ENCODE measurements around the gene SVOPL.

Gene SVOPL

GRCh38 chr7:138658889-138659288, 42.3 kb downstream of the SVOPL start:
- DNase-seq: no peak

GRCh38 chr7:138657854-138658386, 43.2 kb downstream of the SVOPL start:
- DNase-seq: no peak

- DNase-seq: no peak
Observed at GRCh38 chr7:138656952-138657351, 44.2 kb downstream of the SVOPL start.

DNA sequence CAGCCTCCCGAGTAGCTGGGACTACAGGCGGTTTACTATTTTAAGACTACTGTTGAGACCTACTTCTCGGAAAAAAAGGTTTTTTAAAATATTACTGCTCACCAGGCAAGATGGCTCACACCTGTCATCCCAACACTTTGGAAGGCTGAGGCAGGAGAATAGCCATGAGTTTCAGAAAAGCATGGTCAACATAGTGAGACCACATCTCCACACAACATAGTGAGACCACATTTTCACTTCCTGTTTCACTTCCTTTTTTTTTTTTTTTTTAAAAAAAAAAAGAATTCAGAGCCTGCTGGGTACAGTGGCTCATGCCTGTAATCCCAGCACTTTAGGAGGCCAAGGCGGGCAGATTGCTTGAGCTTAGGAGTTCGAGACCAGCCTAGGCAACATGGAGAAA, 46.5 kb downstream of the SVOPL start:
- DNase-seq: no peak

DNA sequence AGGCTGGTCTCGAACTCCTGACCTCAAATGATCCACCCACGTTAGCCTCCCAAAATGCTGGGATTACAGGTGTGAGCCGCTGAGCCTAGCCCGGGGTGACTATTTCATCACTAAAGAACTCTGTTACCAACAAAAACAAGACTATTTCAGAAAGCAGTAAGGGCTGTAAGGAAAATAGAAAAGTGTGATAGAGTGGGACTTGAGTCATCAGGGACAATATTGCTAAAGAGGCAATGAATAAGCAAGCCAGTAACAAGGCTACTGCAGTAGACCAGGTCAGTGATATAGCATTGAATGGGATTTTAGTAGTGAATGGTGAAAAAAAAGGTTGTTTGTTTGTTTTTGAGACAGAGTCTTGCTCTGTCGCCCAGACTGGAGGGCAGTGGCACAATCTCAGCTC, 51.7 kb downstream of the SVOPL start:
- no peak for DNase-seq

GRCh38 chr7:138645284-138645683, 55.9 kb downstream of the SVOPL start:
- DNase-seq: no peak

GRCh38 chr7:138632826-138633602, 68.1 kb downstream of the SVOPL start:
- no peak for DNase-seq

- no peak for DNase-seq
Observed at GRCh38 chr7:138632384-138632783, 68.8 kb downstream of the SVOPL start.

DNA sequence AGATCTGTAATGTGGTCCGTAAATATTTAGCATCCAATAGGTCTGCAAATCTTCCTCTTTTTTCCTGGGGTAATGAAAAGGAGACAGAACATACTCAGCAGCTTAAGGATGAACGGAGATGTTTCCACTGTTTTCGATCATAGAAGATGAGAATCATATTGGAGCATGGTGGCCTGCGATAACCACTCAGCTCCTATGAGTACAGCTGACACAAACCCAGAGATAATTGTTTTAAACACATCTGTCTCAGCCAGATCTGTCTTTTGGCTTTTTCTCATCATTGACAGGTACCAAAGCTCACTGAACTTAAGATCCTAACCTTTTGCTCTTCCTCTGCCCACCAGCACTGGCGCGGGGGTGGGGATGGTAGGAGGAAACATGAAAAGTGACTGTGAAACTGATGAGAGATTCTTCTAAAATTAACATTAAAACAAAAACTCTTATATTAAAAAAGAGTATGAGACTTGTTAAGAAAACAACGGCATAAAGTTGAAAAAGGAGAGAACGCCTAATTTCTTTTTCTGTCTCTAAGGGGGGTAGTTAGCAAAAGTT, 71.0 kb downstream of the SVOPL start:
- DNase-seq: no peak

- no peak for DNase-seq
Observed at GRCh38 chr7:138627361-138627760, 73.8 kb downstream of the SVOPL start.

DNA sequence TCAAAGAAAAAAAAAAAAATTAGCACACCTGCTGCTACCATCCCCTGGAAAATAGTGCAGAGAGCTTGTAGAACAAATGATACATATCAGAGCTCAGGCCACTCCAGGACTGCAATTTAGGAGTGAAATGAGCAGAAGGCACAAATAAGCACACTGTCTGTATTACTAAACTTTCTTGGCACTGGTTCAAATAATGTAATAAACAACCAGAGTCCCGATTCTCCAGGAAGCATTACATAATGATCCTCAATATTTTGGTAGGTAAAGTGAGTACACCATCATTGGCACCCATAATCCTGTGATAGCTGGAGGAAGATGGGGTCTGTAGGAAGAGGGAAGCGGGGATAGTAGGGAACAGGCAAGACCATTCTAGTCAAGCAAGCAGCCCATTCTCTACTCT, 74.3 kb downstream of the SVOPL start:
- DNase-seq: no peak

GRCh38 chr7:138625849-138626230, 75.3 kb downstream of the SVOPL start:
- peak; percentile 3 for DNase-seq

DNA sequence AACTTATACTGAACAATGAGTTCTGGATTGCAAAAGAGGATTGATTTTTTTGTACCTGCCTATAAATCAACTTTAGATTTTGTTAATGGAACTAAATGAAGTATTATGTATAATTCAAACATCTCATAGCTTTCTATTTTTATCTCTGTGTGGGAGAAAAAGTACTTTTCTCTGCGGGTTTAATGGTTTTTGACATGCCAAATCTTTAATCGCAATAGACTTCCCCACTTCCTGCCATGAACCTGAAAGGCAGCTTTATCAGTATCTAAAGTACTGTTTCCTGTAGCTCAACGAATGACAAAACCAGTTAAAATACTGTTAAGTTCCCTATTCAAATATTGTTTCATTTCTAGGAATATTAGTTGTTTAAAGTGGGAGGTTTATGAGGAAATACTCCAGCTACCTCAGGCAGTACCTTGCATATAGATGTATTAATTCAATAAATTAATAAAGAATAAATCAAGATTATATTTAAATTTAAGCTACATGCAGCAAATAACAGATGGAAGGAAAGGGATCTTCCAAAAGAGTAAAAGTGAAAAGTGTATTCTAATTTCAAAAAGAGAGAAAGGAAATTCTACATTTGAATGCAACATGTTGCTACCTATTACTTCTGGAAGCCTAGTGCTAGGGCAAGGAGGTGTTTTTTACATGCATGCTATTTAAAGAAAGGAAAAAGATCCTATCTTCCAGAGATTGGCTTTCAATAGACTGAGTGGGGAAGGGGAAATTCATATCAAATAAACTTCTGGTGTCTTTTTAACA, 75.9 kb downstream of the SVOPL start:
- no peak for DNase-seq

DNA sequence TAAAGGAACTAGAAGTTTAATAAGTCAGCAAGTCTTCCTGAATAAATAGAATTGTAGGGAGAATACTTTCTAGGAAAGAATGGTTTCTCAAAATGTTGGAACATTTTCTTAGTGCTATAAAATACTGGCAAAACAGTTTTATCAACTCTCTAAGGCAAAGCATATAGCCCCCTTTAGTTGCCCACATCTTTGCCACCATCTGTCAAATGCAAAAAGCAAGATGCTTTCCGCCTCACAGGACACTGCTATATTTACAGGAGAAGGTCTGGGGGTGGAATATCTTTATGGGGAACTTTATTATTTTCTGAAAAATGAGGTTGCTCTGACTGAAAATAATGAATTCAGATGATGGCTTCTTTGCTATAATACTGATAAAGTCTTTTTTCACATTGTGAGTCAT, 78.3 kb downstream of the SVOPL start:
- no peak for DNase-seq

DNA sequence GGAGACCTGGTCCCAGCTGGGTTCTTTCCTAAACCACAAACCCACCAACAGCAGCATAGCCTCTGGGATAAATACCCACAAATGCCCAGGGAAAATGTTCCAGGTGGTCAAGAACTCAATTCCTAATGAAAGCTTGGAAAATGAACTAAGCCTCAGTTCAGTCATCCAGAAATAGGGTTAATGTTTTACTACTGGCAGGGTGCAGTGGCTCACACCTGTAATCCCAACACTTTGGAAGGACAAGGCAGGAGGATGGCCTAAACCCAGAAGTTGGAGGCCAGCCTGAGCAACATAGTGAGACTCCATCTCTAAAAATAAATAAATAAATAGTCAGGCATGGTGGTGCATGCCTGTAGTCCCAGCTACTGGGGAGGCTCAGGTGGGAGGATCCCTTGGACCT, 82.2 kb downstream of the SVOPL start:
- no peak for DNase-seq

DNA sequence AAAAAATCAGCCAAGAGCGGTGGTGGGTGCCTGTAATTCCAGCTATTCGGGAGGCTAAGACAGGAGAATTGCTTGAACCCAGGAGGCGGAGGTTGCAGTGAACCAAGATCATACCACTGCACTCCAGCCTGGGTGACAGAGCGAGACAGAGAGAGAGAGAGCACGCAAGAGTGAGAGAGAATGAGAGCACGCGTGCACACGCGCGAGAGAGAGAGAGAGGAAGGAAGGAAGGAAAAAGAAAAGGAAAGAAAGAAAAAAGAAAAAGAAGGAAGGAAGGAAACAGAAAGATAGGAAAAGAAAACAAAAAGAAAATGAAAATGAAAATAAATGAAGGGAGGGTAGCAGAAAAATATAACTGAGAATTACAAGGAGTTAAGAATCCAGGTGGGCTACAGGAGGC, 82.7 kb downstream of the SVOPL start:
- no peak for DNase-seq

DNA sequence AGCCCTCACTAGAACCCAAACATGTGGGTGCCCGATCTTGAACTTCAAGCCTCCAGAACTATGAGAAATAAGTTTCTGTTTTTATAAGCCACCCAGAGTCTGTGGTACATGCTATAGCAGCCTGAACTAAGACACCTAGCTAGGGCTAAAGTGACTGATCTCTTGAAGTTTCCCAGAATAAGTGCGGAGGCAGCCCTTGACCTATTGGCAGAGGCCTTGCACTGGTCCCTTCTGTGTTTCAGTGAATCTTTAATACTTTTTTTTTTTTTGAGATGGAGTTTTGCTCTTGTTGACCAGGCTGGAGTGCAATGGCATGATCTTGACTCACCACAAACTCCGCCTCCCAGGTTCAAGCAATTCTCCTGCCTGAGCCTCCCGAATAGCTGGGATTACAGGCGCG, 85.1 kb downstream of the SVOPL start:
- no peak for DNase-seq

- DNase-seq: no peak
Observed at GRCh38 chr7:138613630-138614029, 87.5 kb downstream of the SVOPL start.

DNA sequence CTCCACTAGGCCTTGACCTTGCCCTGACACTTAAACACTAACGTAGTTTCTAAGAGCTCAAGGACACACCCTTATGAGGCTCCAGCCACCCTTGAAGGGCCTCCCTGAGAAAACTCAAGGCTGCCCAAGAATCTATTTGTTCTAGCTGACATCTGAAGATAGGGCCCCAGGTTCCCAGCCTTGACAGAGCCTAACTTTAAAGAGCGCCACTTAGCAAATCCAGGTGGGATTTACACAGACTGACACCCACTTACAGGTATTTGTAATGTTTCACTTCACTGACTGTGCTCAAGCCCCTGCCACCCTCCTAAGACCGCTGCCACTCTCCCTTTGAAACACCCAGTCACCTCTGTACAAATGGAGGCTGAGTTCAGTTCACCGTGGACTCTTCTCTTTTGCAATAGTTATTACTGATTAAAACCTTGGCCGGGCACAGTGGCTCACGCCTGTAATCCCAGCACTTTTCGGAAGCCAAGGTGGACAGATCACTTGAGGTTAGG, 90.4 kb downstream of the SVOPL start:
- DNase-seq: no peak

DNA sequence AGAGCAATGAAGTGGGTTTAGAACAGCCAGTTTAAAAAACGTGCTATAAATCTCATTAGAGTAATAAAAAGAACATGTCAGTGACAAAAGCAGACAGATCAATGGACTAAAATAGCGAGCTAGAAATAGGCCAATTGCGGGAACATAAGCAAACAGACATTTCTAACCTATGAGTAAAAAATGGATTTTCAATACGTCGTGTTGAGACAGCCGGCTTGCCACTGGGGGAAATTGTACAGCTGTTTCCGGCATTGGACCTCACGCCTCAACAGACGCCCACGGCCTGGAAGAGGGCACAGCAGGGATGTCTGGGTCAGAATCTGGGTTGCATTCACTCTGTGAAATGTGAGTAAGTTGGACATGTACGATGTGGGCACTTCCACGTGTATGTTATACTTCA, 92.9 kb downstream of the SVOPL start:
- no peak for DNase-seq

- no peak for DNase-seq
Observed at GRCh38 chr7:138607216-138608126, 93.7 kb downstream of the SVOPL start.

GRCh38 chr7:138606236-138606635, 94.9 kb downstream of the SVOPL start:
- no peak for DNase-seq

Measured in NCI-H2081 treated with DMSO at 0.1 percent for 48 hours (cell line).